ENCODE results near the gene LCLAT1.
"Not testable (repeated sequence)": the region's sequence is repeated elsewhere in the genome, so short reads cannot be mapped to it uniquely, and the experiment has no call there.

Gene LCLAT1

GRCh38 chr2:30503695-30504052, 56.6 kb downstream of the LCLAT1 start:
- Histone ChIP-seq H3K36me3 (replicated peaks) (no peaks in the 10 kb centered on the region), H3K4me3 (ENCODE audit: low read depth, low read length) (no peak overlapping the region), H3K27ac (no peak overlapping the region), H3K27me3 (replicated peaks) (no peaks in the 10 kb centered on the region)
- TF ChIP-seq, protein P1, sequence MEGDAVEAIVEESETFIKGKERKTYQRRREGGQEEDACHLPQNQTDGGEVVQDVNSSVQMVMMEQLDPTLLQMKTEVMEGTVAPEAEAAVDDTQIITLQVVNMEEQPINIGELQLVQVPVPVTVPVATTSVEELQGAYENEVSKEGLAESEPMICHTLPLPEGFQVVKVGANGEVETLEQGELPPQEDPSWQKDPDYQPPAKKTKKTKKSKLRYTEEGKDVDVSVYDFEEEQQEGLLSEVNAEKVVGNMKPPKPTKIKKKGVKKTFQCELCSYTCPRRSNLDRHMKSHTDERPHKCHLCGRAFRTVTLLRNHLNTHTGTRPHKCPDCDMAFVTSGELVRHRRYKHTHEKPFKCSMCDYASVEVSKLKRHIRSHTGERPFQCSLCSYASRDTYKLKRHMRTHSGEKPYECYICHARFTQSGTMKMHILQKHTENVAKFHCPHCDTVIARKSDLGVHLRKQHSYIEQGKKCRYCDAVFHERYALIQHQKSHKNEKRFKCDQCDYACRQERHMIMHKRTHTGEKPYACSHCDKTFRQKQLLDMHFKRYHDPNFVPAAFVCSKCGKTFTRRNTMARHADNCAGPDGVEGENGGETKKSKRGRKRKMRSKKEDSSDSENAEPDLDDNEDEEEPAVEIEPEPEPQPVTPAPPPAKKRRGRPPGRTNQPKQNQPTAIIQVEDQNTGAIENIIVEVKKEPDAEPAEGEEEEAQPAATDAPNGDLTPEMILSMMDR (IDR thresholded peaks at IDR 0.05; ENCODE audit: low read depth, low read length, missing control alignments): no peak
- in situ Hi-C loops (cut with HindIII; ENCODE audit: low pct_ligation_motif_present, low sequenced_read_pairs): no loop called here
- DNase-seq: no peak

- H3K36me3 ChIP-seq (replicated peaks): no peaks in the 10 kb centered on the region
- H3K27me3 ChIP-seq (replicated peaks): no peaks in the 10 kb centered on the region
- TF ChIP-seq, protein P1 (IDR thresholded peaks at IDR 0.05; ENCODE audit: low read depth, low read length, missing control alignments): no peak
- in situ Hi-C loops (cut with HindIII; ENCODE audit: low pct_ligation_motif_present, low sequenced_read_pairs): no loop called here
- no peak overlapping the region for H3K4me3 ChIP-seq (ENCODE audit: low read depth, low read length)
- no peak overlapping the region for H3K27ac ChIP-seq
- no peak for DNase-seq
Measured at GRCh38 chr2:30504731-30505130, 57.7 kb downstream of the LCLAT1 start.

GRCh38 chr2:30505500-30506180, 58.6 kb downstream of the LCLAT1 start:
- H3K4me3 ChIP-seq (ENCODE audit: low read depth, low read length): no peak overlapping the region
- H3K27me3 ChIP-seq (replicated peaks): no peaks in the 10 kb centered on the region
- no peaks in the 10 kb centered on the region for H3K36me3 ChIP-seq (replicated peaks)
- H3K27ac ChIP-seq: no peak overlapping the region
- TF ChIP-seq, protein P1 (IDR thresholded peaks at IDR 0.05; ENCODE audit: low read depth, low read length, missing control alignments): no peak
- no peak for DNase-seq
- in situ Hi-C loops (cut with HindIII; ENCODE audit: low pct_ligation_motif_present, low sequenced_read_pairs): no loop called here

GRCh38 chr2:30507460-30507859, 60.4 kb downstream of the LCLAT1 start:
- H3K27ac ChIP-seq; H3K4me3 ChIP-seq (ENCODE audit: low read depth, low read length); DNase-seq; H3K36me3 ChIP-seq (replicated peaks); H3K27me3 ChIP-seq (replicated peaks); in situ Hi-C loops (cut with HindIII; ENCODE audit: low pct_ligation_motif_present, low sequenced_read_pairs): not testable (repeated sequence)

GRCh38 chr2:30509716-30510115, 62.7 kb downstream of the LCLAT1 start:
- H3K36me3 ChIP-seq (replicated peaks): no peaks in the 10 kb centered on the region
- DNase-seq: no peak
- in situ Hi-C loops (cut with HindIII; ENCODE audit: low pct_ligation_motif_present, low sequenced_read_pairs): no loop called here
- H3K27ac ChIP-seq: no peak overlapping the region
- TF ChIP-seq, protein P1 (IDR thresholded peaks at IDR 0.05; ENCODE audit: low read depth, low read length, missing control alignments): no peak
- no peak overlapping the region for H3K4me3 ChIP-seq (ENCODE audit: low read depth, low read length)
- no peaks in the 10 kb centered on the region for H3K27me3 ChIP-seq (replicated peaks)

DNA sequence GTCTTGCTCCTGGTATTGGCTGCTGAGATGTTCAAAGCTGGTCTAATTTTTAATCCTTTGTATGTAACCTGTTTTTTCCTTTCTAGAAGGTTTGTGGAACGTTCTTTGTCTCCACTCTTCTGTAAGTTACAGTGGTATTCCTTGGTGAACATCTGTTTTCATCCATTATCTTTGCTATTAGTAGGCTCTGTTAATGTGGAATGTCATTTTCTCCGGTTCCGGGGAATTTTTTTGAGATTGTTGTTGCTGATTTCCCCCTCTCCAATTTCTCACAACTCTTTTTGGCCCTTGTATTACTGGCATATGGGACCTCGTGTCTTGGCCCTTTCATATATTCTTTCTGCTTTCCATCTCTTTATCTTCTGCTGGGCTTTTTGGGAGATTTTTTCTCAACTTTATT, 63.4 kb downstream of the LCLAT1 start:
- TF ChIP-seq, protein P1 (IDR thresholded peaks at IDR 0.05; ENCODE audit: low read depth, low read length, missing control alignments): no peak
- Histone ChIP-seq H3K36me3 (replicated peaks) (no peaks in the 10 kb centered on the region), H3K27me3 (replicated peaks) (no peaks in the 10 kb centered on the region), H3K27ac (peak overlapping the region; percentile 14), H3K4me3 (ENCODE audit: low read depth, low read length) (no peak overlapping the region)
- DNase-seq: no peak
- in situ Hi-C loops (cut with HindIII; ENCODE audit: low pct_ligation_motif_present, low sequenced_read_pairs): no loop called here
